ENCODE results near the gene ALAS1. TPM values are rescaled to one million over a fixed set of nuclear protein-coding genes. Genes with fewer than 3 reads are reported as not detected.

ALAS1 gene
- total RNA-seq, 1 donor from 2014 or later = 78.9 TPM

DNA sequence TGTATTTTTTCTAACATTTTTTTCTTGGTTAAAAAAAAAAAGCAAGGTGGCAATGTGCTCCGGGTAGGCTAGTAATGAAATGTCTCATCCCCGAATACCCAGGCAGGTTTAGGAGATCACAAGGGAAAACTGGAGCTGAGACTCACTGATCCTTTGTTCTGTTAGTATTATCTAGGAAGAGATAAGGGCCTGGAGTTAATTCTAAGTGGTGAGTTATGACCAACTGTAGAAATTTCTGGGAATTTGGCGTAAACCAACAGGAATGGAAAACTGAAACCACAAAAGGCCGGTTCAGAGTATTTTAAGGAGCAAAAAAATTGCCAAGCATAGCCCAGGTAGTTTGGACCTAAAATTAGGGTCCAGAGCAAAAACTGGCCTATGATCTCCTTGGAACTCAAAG is 60.0 kb downstream of the ALAS1 start:
- peaks cover 10% of the 10 kb centered on the region for H3K4me1 ChIP-seq
- TF ChIP-seq, protein P1, sequence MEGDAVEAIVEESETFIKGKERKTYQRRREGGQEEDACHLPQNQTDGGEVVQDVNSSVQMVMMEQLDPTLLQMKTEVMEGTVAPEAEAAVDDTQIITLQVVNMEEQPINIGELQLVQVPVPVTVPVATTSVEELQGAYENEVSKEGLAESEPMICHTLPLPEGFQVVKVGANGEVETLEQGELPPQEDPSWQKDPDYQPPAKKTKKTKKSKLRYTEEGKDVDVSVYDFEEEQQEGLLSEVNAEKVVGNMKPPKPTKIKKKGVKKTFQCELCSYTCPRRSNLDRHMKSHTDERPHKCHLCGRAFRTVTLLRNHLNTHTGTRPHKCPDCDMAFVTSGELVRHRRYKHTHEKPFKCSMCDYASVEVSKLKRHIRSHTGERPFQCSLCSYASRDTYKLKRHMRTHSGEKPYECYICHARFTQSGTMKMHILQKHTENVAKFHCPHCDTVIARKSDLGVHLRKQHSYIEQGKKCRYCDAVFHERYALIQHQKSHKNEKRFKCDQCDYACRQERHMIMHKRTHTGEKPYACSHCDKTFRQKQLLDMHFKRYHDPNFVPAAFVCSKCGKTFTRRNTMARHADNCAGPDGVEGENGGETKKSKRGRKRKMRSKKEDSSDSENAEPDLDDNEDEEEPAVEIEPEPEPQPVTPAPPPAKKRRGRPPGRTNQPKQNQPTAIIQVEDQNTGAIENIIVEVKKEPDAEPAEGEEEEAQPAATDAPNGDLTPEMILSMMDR (IDR thresholded peaks at IDR 0.05) = no peak
- H3K27me3 ChIP-seq = no peaks in the 10 kb centered on the region
- H3K36me3 ChIP-seq = peaks cover 99% of the 10 kb centered on the region
- ATAC-seq = no peak
- no peak for DNase-seq
- intact Hi-C loops (cut with DNase I) = no loop called here
- H3K4me3 ChIP-seq = no peak overlapping the region
- H3K9me3 ChIP-seq = no peaks in the 10 kb centered on the region
- H3K27ac ChIP-seq = no peak overlapping the region

DNA sequence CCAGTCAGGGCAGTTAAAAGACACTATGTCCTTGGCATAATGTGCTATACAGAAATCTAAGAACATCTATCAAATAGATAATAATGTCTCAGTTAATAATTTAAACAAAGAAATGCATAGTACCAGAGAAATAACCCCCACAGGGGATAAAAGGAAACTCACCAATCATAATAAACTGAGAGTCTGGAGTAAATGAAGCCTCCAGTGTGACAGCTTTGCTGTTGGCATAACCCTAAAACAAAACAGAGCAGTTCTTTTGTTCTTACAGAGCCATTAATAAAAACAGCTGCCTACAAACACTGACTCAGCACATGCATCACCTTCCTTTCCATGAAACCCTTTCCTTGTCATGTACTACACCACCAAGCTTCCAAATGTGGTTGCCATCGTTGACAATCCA is 61.1 kb downstream of the ALAS1 start:
- no peaks in the 10 kb centered on the region for H3K9me3 ChIP-seq
- TF ChIP-seq, protein P1 (IDR thresholded peaks at IDR 0.05) = no peak
- H3K27ac ChIP-seq = no peak overlapping the region
- no peak for DNase-seq
- H3K4me1 ChIP-seq = peaks cover 8% of the 10 kb centered on the region
- H3K36me3 ChIP-seq = peaks cover 100% of the 10 kb centered on the region
- no peak overlapping the region for H3K4me3 ChIP-seq
- intact Hi-C loops (cut with DNase I) = no loop called here
- ATAC-seq = no peak
- no peaks in the 10 kb centered on the region for H3K27me3 ChIP-seq

DNA sequence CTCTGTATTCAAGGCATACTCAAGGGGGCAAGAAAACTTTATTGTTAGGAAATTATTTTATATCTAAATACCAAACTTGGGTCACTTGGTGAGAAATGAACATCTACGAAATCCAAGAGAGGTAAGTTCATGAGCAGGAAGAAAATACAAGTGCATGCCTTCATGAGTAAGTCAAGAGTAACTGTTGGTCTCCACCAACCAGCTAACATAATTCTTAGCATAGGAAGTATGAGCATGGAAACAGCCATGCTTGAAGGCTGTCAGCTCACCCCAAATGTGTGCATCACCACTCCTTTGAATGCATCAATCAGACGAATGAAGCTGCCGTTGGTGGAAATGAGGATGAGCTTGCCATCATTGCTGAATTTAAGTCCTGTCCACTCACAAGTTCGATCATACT is 61.5 kb downstream of the ALAS1 start:
- TF ChIP-seq, protein P1 (IDR thresholded peaks at IDR 0.05) = no peak
- Histone ChIP-seq H3K9me3 (no peaks in the 10 kb centered on the region), H3K27ac (no peak overlapping the region), H3K27me3 (no peaks in the 10 kb centered on the region), H3K36me3 (peaks cover 100% of the 10 kb centered on the region), H3K4me3 (no peak overlapping the region), H3K4me1 (peaks cover 7% of the 10 kb centered on the region)
- ATAC-seq (no peak), DNase-seq (no peak)
- intact Hi-C loops (cut with DNase I) = no loop called here

DNA sequence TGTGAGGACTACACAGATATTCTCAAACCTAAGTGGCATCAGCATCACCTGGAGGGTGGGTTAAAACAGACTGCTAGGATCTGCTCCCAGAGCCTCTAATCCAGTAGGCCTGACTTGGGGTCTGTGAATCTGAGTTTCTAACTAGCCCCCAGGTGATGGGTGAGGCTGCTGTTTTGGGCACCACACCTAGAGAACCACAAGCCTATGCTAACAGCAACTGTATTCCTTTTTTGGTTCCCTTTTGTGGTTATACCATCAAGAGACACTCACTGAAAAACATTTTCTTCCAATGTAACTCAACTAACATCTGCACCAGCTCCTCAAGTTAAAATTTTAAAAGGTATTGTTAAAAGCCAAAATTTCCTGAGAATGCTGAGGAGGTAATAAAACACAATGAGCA is 64.5 kb downstream of the ALAS1 start:
- no peak overlapping the region for H3K4me3 ChIP-seq
- TF ChIP-seq, protein P1 (IDR thresholded peaks at IDR 0.05) = no peak
- intact Hi-C loops (cut with DNase I) = no loop called here
- no peaks in the 10 kb centered on the region for H3K9me3 ChIP-seq
- no peak overlapping the region for H3K27ac ChIP-seq
- ATAC-seq (no peak), DNase-seq (no peak)
- no peaks in the 10 kb centered on the region for H3K4me1 ChIP-seq
- H3K36me3 ChIP-seq = peaks cover 97% of the 10 kb centered on the region
- H3K27me3 ChIP-seq = no peaks in the 10 kb centered on the region

Other genes starting within 250 kb of the ALAS1 start
- gene GPR62, start 242.8 kb upstream of the ALAS1 start, total RNA-seq = not detected
- 37.1 TPM for gene PCBP4, start 230.7 kb upstream of the ALAS1 start, total RNA-seq
- 55.9 TPM for gene ABHD14B, start 224.1 kb upstream of the ALAS1 start, total RNA-seq
- gene ABHD14A, start 223.1 kb upstream of the ALAS1 start, total RNA-seq = 17.9 TPM
- gene ACY1, start 214.6 kb upstream of the ALAS1 start, total RNA-seq = 26.5 TPM
- gene RPL29, start 202.3 kb upstream of the ALAS1 start, total RNA-seq = 810 TPM
- 40.7 TPM for gene DUSP7, start 141.6 kb upstream of the ALAS1 start, total RNA-seq
- 2.5 TPM for gene POC1A, start 43.7 kb upstream of the ALAS1 start, total RNA-seq
- gene TLR9, start 27.5 kb downstream of the ALAS1 start, total RNA-seq = 0.87 TPM
- 50.4 TPM for gene TWF2, start 41.0 kb downstream of the ALAS1 start, total RNA-seq
- 44.0 TPM for gene PPM1M, start 47.6 kb downstream of the ALAS1 start, total RNA-seq
- 61.9 TPM for gene WDR82, start 80.5 kb downstream of the ALAS1 start, total RNA-seq
- 11.5 TPM for gene GLYCTK, start 89.7 kb downstream of the ALAS1 start, total RNA-seq
- 11.2 TPM for gene DNAH1, start 118.2 kb downstream of the ALAS1 start, total RNA-seq
- gene BAP1, start 211.8 kb downstream of the ALAS1 start, total RNA-seq = 71.4 TPM
- 6.8 TPM for gene PHF7, start 212.5 kb downstream of the ALAS1 start, total RNA-seq
- 27.6 TPM for gene SEMA3G, start 246.9 kb downstream of the ALAS1 start, total RNA-seq

All from upper lobe of right lung (tissue), 1 donor.